A549 (cell line): Measurements from ENCODE around the gene SCGB1D2.

Experiments
- BHLHE40 ChIP-seq: IDR thresholded peaks from 2 replicates; pipeline ENCODE4 v1.6.1; 2012; ENCODE audit warnings: low read depth, low read length, inconsistent platforms
- EP300 ChIP-seq, 2 experiments: fragments of >200 bp; sonication (Bioruptor Twin); formaldehyde crosslinking; IDR thresholded peaks; 2 replicates in 1 of 2; 3 replicates in 1 of 2; pipeline ENCODE4 v1.6.1; 2016 to 2017
- JUN ChIP-seq, 2 experiments: fragments of >200 bp; sonication (Bioruptor Twin); formaldehyde crosslinking; IDR thresholded peaks; 2 replicates in 1 of 2; 3 replicates in 1 of 2; pipeline ENCODE4 v1.6.1; 2016 to 2017
- NFE2L2 ChIP-seq: fragments of 150-350 bp; conservative IDR thresholded peaks from 2 replicates; pipeline ENCODE4 v1.6.1; 2014; ENCODE audit warnings: low read length
- RAD21 ChIP-seq, 2 experiments: fragments of >200 bp in 1 of 2; sonication (Bioruptor Twin) in 1 of 2; formaldehyde crosslinking in 1 of 2; IDR thresholded peaks in 1 of 2; conservative IDR thresholded peaks in 1 of 2; 2 replicates in 1 of 2; 3 replicates in 1 of 2; pipeline ENCODE4 v1.6.1; 2012 to 2018; ENCODE audit warnings: inconsistent platforms in 1 of 2
- SREBF2 ChIP-seq: fragments of 450-650 bp; IDR thresholded peaks from 2 replicates; pipeline ENCODE4 v1.6.1; 2014; ENCODE audit warnings: mild to moderate bottlenecking, moderate library complexity
- ZFP36 ChIP-seq: fragments of 450-650 bp; IDR thresholded peaks from 2 replicates; pipeline ENCODE4 v1.6.1; 2014; ENCODE audit warnings: borderline replicate concordance; ENCODE audit not compliant: partially characterized antibody
- TF ChIP-seq, protein P1 (sequence below): fragments of >200 bp; sonication (Bioruptor Twin); formaldehyde crosslinking; IDR thresholded peaks from 3 replicates; pipeline ENCODE4 v1.5.1; 2016

- TF ChIP-seq, protein P1, sequence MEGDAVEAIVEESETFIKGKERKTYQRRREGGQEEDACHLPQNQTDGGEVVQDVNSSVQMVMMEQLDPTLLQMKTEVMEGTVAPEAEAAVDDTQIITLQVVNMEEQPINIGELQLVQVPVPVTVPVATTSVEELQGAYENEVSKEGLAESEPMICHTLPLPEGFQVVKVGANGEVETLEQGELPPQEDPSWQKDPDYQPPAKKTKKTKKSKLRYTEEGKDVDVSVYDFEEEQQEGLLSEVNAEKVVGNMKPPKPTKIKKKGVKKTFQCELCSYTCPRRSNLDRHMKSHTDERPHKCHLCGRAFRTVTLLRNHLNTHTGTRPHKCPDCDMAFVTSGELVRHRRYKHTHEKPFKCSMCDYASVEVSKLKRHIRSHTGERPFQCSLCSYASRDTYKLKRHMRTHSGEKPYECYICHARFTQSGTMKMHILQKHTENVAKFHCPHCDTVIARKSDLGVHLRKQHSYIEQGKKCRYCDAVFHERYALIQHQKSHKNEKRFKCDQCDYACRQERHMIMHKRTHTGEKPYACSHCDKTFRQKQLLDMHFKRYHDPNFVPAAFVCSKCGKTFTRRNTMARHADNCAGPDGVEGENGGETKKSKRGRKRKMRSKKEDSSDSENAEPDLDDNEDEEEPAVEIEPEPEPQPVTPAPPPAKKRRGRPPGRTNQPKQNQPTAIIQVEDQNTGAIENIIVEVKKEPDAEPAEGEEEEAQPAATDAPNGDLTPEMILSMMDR: no peak
- TF ChIP-seq RAD21 (conservative IDR thresholded peaks at IDR 0.05 in 1 of 2, IDR thresholded peaks at IDR 0.05 in 1 of 2): no peak
- TF ChIP-seq ZFP36: no peak
- TF ChIP-seq NFE2L2: no peak
- TF ChIP-seq SREBF2: no peak
- no peak for TF ChIP-seq EP300 (IDR thresholded peaks at IDR 0.05)
- TF ChIP-seq JUN (IDR thresholded peaks at IDR 0.05): no peak
- TF ChIP-seq BHLHE40: no peak
Measured at GRCh38 chr11:62266558-62266957, 24.5 kb downstream of the SCGB1D2 start.
